ENCODE measurements around the gene KDM4B. TPM values are rescaled to one million over a fixed set of nuclear protein-coding genes. Genes with fewer than 3 reads are reported as not detected.

The KDM4B gene
- total and polyA plus RNA-seq, 10 of the 15 experiments (the other 5 are each of a cell fraction or from before 2014, with no cell fraction given): 0.47 to 49.6 (median 16.2) TPM

DNA sequence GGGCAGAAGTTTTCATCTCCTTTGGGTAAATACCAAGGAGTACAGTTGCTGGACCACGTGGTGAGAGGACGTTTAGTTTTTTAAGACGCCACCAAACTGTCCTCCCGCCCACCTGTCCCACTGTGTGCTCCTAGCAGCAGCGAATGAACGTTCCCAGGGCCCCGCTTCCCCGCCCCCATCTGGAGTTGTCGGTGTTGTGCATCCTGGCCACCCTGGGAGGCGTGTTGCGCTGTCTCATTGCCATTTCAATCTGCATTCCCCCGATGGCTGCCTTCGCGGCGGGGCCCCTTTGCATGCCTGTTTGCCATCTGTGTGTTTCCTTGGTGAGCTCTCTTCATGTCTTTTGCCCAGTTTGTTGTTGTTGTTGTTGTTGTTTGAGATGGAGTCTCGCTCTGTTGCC is 76.1 kb downstream of the KDM4B start:
- 90% methylated on average over 16 of the region's 16 CpGs for WGBS (ENCODE audit: insufficient coverage, insufficient replicate concordance, low lambda C conversion rate, missing lambda C conversion rate)
- intact Hi-C loops (cut with micrococcal nuclease; ENCODE audit: unreplicated experiment) (no loop called here), in situ Hi-C loops (cut with MboI) (no loop called here)
- Histone ChIP-seq H3K36me3 (ENCODE audit: control insufficient read depth in 2 of 2, insufficient read depth in 2 of 2, low read length in 1 of 2) (peaks cover 12 to 17% of the 10 kb centered on the region in 2 experiments; a peak in 3 of 4 replicates), H3K9ac (ENCODE audit: control insufficient read depth, insufficient read depth, low read length) (no peak overlapping the region), H2AFZ (ENCODE audit: control insufficient read depth, low read depth, low read length) (no peak overlapping the region), H3K4me3 (no peak overlapping the region), H3K4me2 (ENCODE audit: control insufficient read depth, insufficient read depth) (no peak overlapping the region), H3K27ac (ENCODE audit: control insufficient read depth, insufficient read depth) (no peak overlapping the region), H4K20me1 (ENCODE audit: control insufficient read depth, insufficient read depth) (no peaks in the 10 kb centered on the region), H3K79me2 (ENCODE audit: control insufficient read depth, insufficient read depth, low read length) (no peaks in the 10 kb centered on the region), H3K27me3 (replicated peaks in 1 of 2; ENCODE audit: control insufficient read depth in 2 of 2, insufficient read depth in 2 of 2, low read length in 1 of 2) (no peaks in the 10 kb centered on the region), H3K4me1 (ENCODE audit: control insufficient read depth, insufficient read depth, low read length) (no peaks in the 10 kb centered on the region), H3K9me3 (replicated peaks; ENCODE audit: control insufficient read depth, insufficient read depth, low read length) (no peaks in the 10 kb centered on the region)
- SMC1A ChIA-PET (ENCODE audit: uncharacterized antibody, unreplicated experiment): no interaction called here
- DNase-seq (ENCODE audit: low read depth, low spot score) (no peak), FAIRE-seq (no peak), ATAC-seq (no peak)
- TF ChIP-seq, protein P1, sequence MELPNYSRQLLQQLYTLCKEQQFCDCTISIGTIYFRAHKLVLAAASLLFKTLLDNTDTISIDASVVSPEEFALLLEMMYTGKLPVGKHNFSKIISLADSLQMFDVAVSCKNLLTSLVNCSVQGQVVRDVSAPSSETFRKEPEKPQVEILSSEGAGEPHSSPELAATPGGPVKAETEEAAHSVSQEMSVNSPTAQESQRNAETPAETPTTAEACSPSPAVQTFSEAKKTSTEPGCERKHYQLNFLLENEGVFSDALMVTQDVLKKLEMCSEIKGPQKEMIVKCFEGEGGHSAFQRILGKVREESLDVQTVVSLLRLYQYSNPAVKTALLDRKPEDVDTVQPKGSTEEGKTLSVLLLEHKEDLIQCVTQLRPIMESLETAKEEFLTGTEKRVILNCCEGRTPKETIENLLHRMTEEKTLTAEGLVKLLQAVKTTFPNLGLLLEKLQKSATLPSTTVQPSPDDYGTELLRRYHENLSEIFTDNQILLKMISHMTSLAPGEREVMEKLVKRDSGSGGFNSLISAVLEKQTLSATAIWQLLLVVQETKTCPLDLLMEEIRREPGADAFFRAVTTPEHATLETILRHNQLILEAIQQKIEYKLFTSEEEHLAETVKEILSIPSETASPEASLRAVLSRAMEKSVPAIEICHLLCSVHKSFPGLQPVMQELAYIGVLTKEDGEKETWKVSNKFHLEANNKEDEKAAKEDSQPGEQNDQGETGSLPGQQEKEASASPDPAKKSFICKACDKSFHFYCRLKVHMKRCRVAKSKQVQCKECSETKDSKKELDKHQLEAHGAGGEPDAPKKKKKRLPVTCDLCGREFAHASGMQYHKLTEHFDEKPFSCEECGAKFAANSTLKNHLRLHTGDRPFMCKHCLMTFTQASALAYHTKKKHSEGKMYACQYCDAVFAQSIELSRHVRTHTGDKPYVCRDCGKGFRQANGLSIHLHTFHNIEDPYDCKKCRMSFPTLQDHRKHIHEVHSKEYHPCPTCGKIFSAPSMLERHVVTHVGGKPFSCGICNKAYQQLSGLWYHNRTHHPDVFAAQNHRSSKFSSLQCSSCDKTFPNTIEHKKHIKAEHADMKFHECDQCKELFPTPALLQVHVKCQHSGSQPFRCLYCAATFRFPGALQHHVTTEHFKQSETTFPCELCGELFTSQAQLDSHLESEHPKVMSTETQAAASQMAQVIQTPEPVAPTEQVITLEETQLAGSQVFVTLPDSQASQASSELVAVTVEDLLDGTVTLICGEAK (IDR thresholded peaks at IDR 0.05; ENCODE audit: borderline replicate concordance): no peak
- TF ChIP-seq, protein P2, sequence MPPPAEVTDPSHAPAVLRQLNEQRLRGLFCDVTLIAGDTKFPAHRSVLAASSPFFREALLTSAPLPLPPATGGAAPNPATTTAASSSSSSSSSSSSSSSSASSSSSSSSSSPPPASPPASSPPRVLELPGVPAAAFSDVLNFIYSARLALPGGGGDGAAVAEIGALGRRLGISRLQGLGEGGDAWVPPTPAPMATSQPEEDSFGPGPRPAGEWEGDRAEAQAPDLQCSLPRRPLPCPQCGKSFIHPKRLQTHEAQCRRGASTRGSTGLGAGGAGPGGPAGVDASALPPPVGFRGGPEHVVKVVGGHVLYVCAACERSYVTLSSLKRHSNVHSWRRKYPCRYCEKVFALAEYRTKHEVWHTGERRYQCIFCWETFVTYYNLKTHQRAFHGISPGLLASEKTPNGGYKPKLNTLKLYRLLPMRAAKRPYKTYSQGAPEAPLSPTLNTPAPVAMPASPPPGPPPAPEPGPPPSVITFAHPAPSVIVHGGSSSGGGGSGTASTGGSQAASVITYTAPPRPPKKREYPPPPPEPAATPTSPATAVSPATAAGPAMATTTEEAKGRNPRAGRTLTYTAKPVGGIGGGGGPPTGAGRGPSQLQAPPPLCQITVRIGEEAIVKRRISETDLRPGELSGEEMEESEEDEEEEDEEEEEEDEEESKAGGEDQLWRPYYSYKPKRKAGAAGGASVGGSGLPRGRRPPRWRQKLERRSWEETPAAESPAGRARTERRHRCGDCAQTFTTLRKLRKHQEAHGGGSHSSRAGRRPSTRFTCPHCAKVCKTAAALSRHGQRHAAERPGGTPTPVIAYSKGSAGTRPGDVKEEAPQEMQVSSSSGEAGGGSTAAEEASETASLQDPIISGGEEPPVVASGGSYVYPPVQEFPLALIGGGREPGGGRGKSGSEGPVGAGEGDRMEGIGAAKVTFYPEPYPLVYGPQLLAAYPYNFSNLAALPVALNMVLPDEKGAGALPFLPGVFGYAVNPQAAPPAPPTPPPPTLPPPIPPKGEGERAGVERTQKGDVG (CRISPR knock-in tag; IDR thresholded peaks at IDR 0.05): no peak
- no peak for TF ChIP-seq KDM1A (IDR thresholded peaks at IDR 0.05; ENCODE audit: borderline replicate concordance)
- no peak for TF ChIP-seq TCF12 (IDR thresholded peaks at IDR 0.05; ENCODE audit: low read depth, low read length)
- TF ChIP-seq GABPA (IDR thresholded peaks at IDR 0.05; ENCODE audit: low read depth): no peak
- TF ChIP-seq ZZZ3 (IDR thresholded peaks at IDR 0.05; ENCODE audit: control insufficient read depth, insufficient read length, low read depth): no peak
- no peak for TF ChIP-seq KAT2A (conservative IDR thresholded peaks at IDR 0.05; ENCODE audit: control insufficient read depth, low read depth, low read length)
- TF ChIP-seq NBN (IDR thresholded peaks at IDR 0.05): no peak
- TF ChIP-seq, protein P3, sequence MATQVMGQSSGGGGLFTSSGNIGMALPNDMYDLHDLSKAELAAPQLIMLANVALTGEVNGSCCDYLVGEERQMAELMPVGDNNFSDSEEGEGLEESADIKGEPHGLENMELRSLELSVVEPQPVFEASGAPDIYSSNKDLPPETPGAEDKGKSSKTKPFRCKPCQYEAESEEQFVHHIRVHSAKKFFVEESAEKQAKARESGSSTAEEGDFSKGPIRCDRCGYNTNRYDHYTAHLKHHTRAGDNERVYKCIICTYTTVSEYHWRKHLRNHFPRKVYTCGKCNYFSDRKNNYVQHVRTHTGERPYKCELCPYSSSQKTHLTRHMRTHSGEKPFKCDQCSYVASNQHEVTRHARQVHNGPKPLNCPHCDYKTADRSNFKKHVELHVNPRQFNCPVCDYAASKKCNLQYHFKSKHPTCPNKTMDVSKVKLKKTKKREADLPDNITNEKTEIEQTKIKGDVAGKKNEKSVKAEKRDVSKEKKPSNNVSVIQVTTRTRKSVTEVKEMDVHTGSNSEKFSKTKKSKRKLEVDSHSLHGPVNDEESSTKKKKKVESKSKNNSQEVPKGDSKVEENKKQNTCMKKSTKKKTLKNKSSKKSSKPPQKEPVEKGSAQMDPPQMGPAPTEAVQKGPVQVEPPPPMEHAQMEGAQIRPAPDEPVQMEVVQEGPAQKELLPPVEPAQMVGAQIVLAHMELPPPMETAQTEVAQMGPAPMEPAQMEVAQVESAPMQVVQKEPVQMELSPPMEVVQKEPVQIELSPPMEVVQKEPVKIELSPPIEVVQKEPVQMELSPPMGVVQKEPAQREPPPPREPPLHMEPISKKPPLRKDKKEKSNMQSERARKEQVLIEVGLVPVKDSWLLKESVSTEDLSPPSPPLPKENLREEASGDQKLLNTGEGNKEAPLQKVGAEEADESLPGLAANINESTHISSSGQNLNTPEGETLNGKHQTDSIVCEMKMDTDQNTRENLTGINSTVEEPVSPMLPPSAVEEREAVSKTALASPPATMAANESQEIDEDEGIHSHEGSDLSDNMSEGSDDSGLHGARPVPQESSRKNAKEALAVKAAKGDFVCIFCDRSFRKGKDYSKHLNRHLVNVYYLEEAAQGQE (IDR thresholded peaks at IDR 0.05; ENCODE audit: low read depth, low read length): no peak
- TF ChIP-seq YBX1 (IDR thresholded peaks at IDR 0.05): no peak
- no peak for TF ChIP-seq ZNF384 (IDR thresholded peaks at IDR 0.05; ENCODE audit: borderline replicate concordance, low read depth, low read length)
- POLR2A ChIA-PET: interaction anchor here (1.1 kb wide), 1 partner anchor 216 kb away, joined by 3 read pairs; no protein-coding TSS in a partner anchor
- CTCF ChIA-PET: interaction anchor here (1.0 to 1.2 kb wide), 2 partner anchors 125 to 235 kb away, joined by 3 read pairs; no protein-coding TSS in a partner anchor
- BruUV-seq (replicated peaks): no TSS peak
- RAD21 ChIA-PET (ENCODE audit: unreplicated experiment): no interaction called here

Measured in GM12878 (cell line).